ENCODE results near the gene JAG2.

The JAG2 gene

GRCh38 chr14:105094193-105094907 is 74.2 kb downstream of the JAG2 start:
- ChIA-PET CTCF (interaction anchor here (0.6 to 2.4 kb wide), 6 partner anchors 8 to 106 kb away, joined by 3 to 8 read pairs (median 4); no protein-coding TSS in a partner anchor), POLR2A (no interaction called here)
- no peak for DNase-seq (ENCODE audit: low read depth, low spot score)
- peak overlapping the region; percentile 76 for H3K4me3 ChIP-seq (ENCODE audit: low read depth, low read length)
- no peak for TF ChIP-seq CTCF (IDR thresholded peaks at IDR 0.05; ENCODE audit: insufficient read depth, low read length, missing control alignments)

GRCh38 chr14:105093431-105094192 is 75.0 kb downstream of the JAG2 start:
- no peak for DNase-seq (ENCODE audit: low read depth, low spot score)
- POLR2A ChIA-PET = no interaction called here
- CTCF ChIA-PET = interaction anchor here (0.6 to 2.4 kb wide), 6 partner anchors 7 to 106 kb away, joined by 3 to 8 read pairs (median 4); no protein-coding TSS in a partner anchor
- H3K4me3 ChIP-seq (ENCODE audit: low read depth, low read length) = peak overlapping the region; percentile 76
- peak; percentile 78 for TF ChIP-seq CTCF (IDR thresholded peaks at IDR 0.05; ENCODE audit: insufficient read depth, low read length, missing control alignments)

GRCh38 chr14:105093038-105093430 is 75.5 kb downstream of the JAG2 start:
- no peak for DNase-seq (ENCODE audit: low read depth, low spot score)
- peak overlapping the region; percentile 76 for H3K4me3 ChIP-seq (ENCODE audit: low read depth, low read length)
- CTCF ChIA-PET = interaction anchor here (1.2 to 3.1 kb wide), 2 partner anchors 11 to 324 kb away, joined by 3 to 23 read pairs; no protein-coding TSS in a partner anchor

GRCh38 chr14:105092171-105093037 is 76.2 kb downstream of the JAG2 start:
- no peak for TF ChIP-seq CTCF (IDR thresholded peaks at IDR 0.05; ENCODE audit: insufficient read depth, low read length, missing control alignments)
- CTCF ChIA-PET = interaction anchor here (0.8 to 3.1 kb wide), 8 partner anchors 11 to 323 kb away, joined by 3 to 23 read pairs (median 4); no protein-coding TSS in a partner anchor
- H3K4me3 ChIP-seq (ENCODE audit: low read depth, low read length) = peak overlapping the region; percentile 76
- POLR2A ChIA-PET = no interaction called here
- DNase-seq (ENCODE audit: low read depth, low spot score) = no peak

More at GRCh38 chr14:105093038-105093430, 75.5 kb downstream of the JAG2 start:
- no peak for TF ChIP-seq CTCF (IDR thresholded peaks at IDR 0.05; ENCODE audit: insufficient read depth, low read length, missing control alignments)
- POLR2A ChIA-PET = no interaction called here

GRCh38 chr14:105091517-105092170 is 76.9 kb downstream of the JAG2 start:
- no peak for TF ChIP-seq CTCF (IDR thresholded peaks at IDR 0.05; ENCODE audit: insufficient read depth, low read length, missing control alignments)
- CTCF ChIA-PET = interaction anchor here (0.6 to 5.9 kb wide), 21 partner anchors 10 to 273 kb away, joined by 3 to 49 read pairs (median 4); partner anchors contain the start of gene BTBD6
- POLR2A ChIA-PET = no interaction called here
- H3K4me3 ChIP-seq (ENCODE audit: low read depth, low read length) = peak overlapping the region; percentile 76
- DNase-seq (ENCODE audit: low read depth, low spot score) = no peak
